ENCODE results near the gene BCAR3.

Gene BCAR3

GRCh38 chr1:93605026-93605568 is 76.5 kb downstream of the BCAR3 start:
- POLR2A ChIA-PET, result no interaction called here
- no peaks in the 10 kb centered on the region for H3K9me3 ChIP-seq (ENCODE audit: control insufficient read depth, insufficient read depth, low read depth, low read length)
- no peak overlapping the region for H3K27ac ChIP-seq (ENCODE audit: extremely low read depth, low read depth, low read length)
- H3K4me3 ChIP-seq (ENCODE audit: low read depth, low read length), result no peak overlapping the region
- CTCF ChIA-PET, result interaction anchor here (1.1 kb wide), 1 partner anchor 52 kb away, joined by 3 read pairs; no protein-coding TSS in a partner anchor
- TF ChIP-seq ZNF133 (tag by site-specific recombination; IDR thresholded peaks at IDR 0.05), result no peak
- TF ChIP-seq ZNF292 (tag by site-specific recombination; IDR thresholded peaks at IDR 0.05; ENCODE audit: borderline replicate concordance, low read depth), result no peak
- TF ChIP-seq KLF9 (tag by site-specific recombination; IDR thresholded peaks at IDR 0.05; ENCODE audit: low read depth), result no peak
- TF ChIP-seq, protein P1, sequence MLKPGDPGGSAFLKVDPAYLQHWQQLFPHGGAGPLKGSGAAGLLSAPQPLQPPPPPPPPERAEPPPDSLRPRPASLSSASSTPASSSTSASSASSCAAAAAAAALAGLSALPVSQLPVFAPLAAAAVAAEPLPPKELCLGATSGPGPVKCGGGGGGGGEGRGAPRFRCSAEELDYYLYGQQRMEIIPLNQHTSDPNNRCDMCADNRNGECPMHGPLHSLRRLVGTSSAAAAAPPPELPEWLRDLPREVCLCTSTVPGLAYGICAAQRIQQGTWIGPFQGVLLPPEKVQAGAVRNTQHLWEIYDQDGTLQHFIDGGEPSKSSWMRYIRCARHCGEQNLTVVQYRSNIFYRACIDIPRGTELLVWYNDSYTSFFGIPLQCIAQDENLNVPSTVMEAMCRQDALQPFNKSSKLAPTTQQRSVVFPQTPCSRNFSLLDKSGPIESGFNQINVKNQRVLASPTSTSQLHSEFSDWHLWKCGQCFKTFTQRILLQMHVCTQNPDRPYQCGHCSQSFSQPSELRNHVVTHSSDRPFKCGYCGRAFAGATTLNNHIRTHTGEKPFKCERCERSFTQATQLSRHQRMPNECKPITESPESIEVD (tag by site-specific recombination; IDR thresholded peaks at IDR 0.05), result no peak
- no peak for TF ChIP-seq ZNF169 (tag by site-specific recombination; IDR thresholded peaks at IDR 0.05)
- no peak for TF ChIP-seq SP3 (tag by site-specific recombination; IDR thresholded peaks at IDR 0.05)
- TF ChIP-seq, protein P2, sequence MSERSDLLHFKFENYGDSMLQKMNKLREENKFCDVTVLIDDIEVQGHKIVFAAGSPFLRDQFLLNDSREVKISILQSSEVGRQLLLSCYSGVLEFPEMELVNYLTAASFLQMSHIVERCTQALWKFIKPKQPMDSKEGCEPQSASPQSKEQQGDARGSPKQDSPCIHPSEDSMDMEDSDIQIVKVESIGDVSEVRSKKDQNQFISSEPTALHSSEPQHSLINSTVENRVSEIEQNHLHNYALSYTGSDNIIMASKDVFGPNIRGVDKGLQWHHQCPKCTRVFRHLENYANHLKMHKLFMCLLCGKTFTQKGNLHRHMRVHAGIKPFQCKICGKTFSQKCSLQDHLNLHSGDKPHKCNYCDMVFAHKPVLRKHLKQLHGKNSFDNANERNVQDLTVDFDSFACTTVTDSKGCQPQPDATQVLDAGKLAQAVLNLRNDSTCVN (tag by site-specific recombination; optimal IDR thresholded peaks at IDR 0.05), result no peak
- no peak for TF ChIP-seq ZNF18 (tag by site-specific recombination; IDR thresholded peaks at IDR 0.05)
- TF ChIP-seq, protein P3, sequence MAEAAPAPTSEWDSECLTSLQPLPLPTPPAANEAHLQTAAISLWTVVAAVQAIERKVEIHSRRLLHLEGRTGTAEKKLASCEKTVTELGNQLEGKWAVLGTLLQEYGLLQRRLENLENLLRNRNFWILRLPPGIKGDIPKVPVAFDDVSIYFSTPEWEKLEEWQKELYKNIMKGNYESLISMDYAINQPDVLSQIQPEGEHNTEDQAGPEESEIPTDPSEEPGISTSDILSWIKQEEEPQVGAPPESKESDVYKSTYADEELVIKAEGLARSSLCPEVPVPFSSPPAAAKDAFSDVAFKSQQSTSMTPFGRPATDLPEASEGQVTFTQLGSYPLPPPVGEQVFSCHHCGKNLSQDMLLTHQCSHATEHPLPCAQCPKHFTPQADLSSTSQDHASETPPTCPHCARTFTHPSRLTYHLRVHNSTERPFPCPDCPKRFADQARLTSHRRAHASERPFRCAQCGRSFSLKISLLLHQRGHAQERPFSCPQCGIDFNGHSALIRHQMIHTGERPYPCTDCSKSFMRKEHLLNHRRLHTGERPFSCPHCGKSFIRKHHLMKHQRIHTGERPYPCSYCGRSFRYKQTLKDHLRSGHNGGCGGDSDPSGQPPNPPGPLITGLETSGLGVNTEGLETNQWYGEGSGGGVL (tag by site-specific recombination; IDR thresholded peaks at IDR 0.05), result no peak
- TF ChIP-seq ZNF621 (tag by site-specific recombination; IDR thresholded peaks at IDR 0.05), result no peak
- no peak for TF ChIP-seq ZFP41 (tag by site-specific recombination; IDR thresholded peaks at IDR 0.05; ENCODE audit: borderline replicate concordance)
- no peak for TF ChIP-seq ZNF555 (tag by site-specific recombination; conservative IDR thresholded peaks at IDR 0.05)
- no peak for TF ChIP-seq ZNF423 (tag by site-specific recombination; IDR thresholded peaks at IDR 0.05)
- no peaks in the 10 kb centered on the region for H3K36me3 ChIP-seq (ENCODE audit: control insufficient read depth in 2 of 2, insufficient read depth in 1 of 2, low read length in 2 of 2)
- peaks cover 7% of the 10 kb centered on the region; the same call in 1 of the 2 replicates for H3K4me1 ChIP-seq (ENCODE audit: control insufficient read depth, insufficient read depth, low read length)

DNA sequence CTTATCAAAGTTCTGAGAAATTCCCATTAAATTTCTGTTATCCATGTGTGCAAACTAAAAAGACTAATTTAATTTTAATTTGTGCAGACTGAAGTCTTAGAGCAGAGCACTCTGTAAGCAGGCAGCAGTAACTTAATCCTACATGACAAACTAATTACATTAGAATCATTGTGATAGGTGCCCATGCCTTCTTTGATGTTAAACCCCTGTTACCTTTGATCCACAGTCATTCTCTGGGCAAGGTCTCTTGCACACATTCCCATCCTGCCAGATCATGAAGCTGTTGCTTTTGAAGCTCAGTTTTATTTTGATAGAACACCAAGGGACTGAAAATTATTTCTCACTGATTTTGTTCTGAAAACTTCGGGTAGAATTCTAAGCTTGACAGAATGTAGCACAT is 77.2 kb downstream of the BCAR3 start:
- Histone ChIP-seq H3K36me3 (ENCODE audit: control insufficient read depth in 2 of 2, insufficient read depth in 1 of 2, low read length in 2 of 2) (no peaks in the 10 kb centered on the region), H3K27ac (ENCODE audit: extremely low read depth, low read depth, low read length) (no peak overlapping the region), H3K9me3 (ENCODE audit: control insufficient read depth, insufficient read depth, low read depth, low read length) (no peaks in the 10 kb centered on the region), H3K4me1 (ENCODE audit: control insufficient read depth, insufficient read depth, low read length) (peaks cover 7% of the 10 kb centered on the region; the same call in 1 of the 2 replicates), H3K4me3 (ENCODE audit: low read depth, low read length) (no peak overlapping the region)
- CTCF ChIA-PET, result no interaction called here
- POLR2A ChIA-PET, result no interaction called here
- TF ChIP-seq, protein P4, sequence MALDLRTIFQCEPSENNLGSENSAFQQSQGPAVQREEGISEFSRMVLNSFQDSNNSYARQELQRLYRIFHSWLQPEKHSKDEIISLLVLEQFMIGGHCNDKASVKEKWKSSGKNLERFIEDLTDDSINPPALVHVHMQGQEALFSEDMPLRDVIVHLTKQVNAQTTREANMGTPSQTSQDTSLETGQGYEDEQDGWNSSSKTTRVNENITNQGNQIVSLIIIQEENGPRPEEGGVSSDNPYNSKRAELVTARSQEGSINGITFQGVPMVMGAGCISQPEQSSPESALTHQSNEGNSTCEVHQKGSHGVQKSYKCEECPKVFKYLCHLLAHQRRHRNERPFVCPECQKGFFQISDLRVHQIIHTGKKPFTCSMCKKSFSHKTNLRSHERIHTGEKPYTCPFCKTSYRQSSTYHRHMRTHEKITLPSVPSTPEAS (tag by site-specific recombination; IDR thresholded peaks at IDR 0.05), result no peak
- TF ChIP-seq ZXDB (tag by site-specific recombination; IDR thresholded peaks at IDR 0.05) (no peak), ZBTB17 (tag by site-specific recombination; IDR thresholded peaks at IDR 0.05) (peak; percentile 41; the same call in 1 of the 2 replicates)
- TF ChIP-seq, protein P3 (tag by site-specific recombination; IDR thresholded peaks at IDR 0.05), result no peak
